Activated CD8-positive, alpha-beta memory T cell treated with anti-CD3 and anti-CD28 coated beads for 1 hour (primary cell): Measurements from ENCODE around the gene C17orf75.

Experiments used
- DNase-seq, 2 donors: peaks; one replicate each; pipeline ENCODE4 v3.0.0-alpha.2; 2020; ENCODE audit warnings: low read depth in 1 of 2; ENCODE audit errors: extremely low read depth in 1 of 2

The C17orf75 gene

DNA sequence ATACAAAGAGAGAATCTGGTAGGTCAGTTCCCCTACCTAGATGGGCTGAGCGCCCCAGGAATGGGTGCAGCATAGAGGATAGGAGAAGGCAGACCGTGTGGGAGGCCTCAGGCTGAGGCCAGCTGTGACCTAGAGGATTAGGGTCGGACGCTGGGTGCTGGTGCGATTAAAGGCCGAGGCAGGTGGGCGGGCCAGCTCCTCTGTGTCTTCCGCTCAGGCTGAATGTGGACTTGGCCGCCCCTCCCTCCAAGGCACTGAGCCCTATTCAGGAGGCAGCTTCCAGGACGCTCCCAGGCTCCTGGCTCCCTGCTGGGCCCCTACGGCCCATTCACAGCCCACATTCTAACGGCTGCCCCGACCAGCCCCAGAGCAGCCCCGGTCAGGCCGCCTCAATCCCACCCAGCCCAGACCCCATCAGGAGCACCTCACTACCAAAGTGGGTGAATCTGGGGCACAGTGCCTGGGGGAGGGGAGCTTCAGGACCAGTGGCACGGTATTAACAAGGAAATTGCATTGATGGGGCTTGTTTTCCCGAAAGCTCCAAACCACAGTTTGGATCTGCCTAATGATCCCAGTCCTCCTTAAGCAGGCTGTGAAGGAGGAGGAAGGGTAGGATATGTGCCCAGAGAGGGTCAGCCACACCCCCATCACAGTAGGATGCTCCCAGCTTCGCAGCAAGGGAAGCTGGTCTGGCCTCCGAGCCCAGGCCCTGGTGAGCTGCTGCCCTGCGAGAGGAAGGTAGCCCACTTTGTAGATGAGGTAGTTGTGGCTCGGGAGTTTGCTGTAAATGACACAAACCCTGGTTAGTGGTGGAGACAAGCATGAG lies 61.9 kb downstream of the C17orf75 start:
- no peak for DNase-seq

DNA sequence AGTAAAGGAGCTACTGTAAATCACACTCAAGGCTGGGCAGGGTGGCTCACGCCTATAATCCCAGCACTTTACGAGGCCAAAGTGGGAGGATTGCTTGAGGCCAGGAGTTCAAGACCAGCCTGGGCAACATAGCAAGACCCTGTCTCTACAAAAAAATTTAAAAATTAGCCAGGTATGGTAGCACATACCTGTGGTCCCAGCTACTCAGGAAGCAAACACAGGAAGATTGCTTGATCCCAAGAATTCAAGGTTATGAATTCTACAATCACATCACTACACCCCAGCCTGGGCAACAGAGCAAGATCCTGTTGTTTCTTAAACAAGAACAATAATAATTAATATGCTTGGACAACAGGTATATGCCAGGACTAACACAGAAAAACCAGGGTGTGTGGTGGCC lies 63.2 kb downstream of the C17orf75 start:
- DNase-seq: no peak
